Colonic mucosa (tissue), 4 donors: ENCODE measurements around the gene AFF2. TPM values are rescaled to one million over a fixed set of nuclear protein-coding genes. Genes with fewer than 3 reads are reported as not detected.

Experiments used
- DNase-seq: peaks from one replicate; pipeline ENCODE4 v3.0.0-alpha.2; 2020
- H3K27ac ChIP-seq: fragments of 200-600 bp; one replicate; pipeline ENCODE4 v1.8.0; 2021
- H3K27me3 ChIP-seq: fragments of 200-600 bp; one replicate; pipeline ENCODE4 v1.8.0; 2021
- H3K36me3 ChIP-seq: fragments of 200-600 bp; one replicate; pipeline ENCODE4 v1.8.0; 2021
- H3K4me1 ChIP-seq: fragments of 200-600 bp; one replicate; pipeline ENCODE4 v1.8.0; 2021; ENCODE audit warnings: mild to moderate bottlenecking
- H3K4me3 ChIP-seq: fragments of 200-600 bp; one replicate; pipeline ENCODE4 v1.8.0; 2021
- H3K9ac ChIP-seq, 2 donors: one replicate each; pipeline ENCODE4 v1.7.0; 2013; ENCODE audit warnings: control low read depth in 2 of 2, low read depth in 2 of 2, low read length in 2 of 2
- H3K9me3 ChIP-seq: fragments of 200-600 bp; one replicate; pipeline ENCODE4 v1.8.0; 2021
- CTCF ChIP-seq: fragments of 200-600 bp; IDR thresholded peaks from one replicate; pipeline ENCODE4 v1.8.0; 2022; ENCODE audit warnings: antibody characterized with exemption, mild to moderate bottlenecking
- intact Hi-C: fragments of 100-400 bp; cut with DNase I; formaldehyde crosslinking; loops from one replicate; pipeline ENCODE4 v1.14.1; 2022
- total RNA-seq, 2 donors: library from RNA; stranded (reverse); fragmentation: NEBNext Ultra II Directional in 1 of 2; extraction: Animal tissue kit (Norgen Biotek cat#: 25700) in 1 of 2; gene quantifications; one replicate each; pipeline ENCODE4 v1.2.1, GENCODE V29; 2021
- donor health status: healthy.
- donor health status: DM: no; HTN: no; CAD: no.
- donor health status: DM: no; HTN: no; CAD: no.

Gene AFF2
- total RNA-seq, 2 donors from 2014 or later, result 0.05 to 0.12 TPM

GRCh38 chrX:148568763-148569162 is 68.3 kb downstream of the AFF2 start:
- Histone ChIP-seq H3K27me3 (no peaks in the 10 kb centered on the region), H3K27ac (no peak overlapping the region), H3K4me1 (no peaks in the 10 kb centered on the region), H3K9me3 (no peaks in the 10 kb centered on the region), H3K4me3 (no peak overlapping the region), H3K36me3 (no peaks in the 10 kb centered on the region), H3K9ac (no peak overlapping the region)
- intact Hi-C loops, result no loop called here
- no peak for TF ChIP-seq CTCF
- no peak for DNase-seq

- DNase-seq, result no peak
- no peaks in the 10 kb centered on the region for H3K36me3 ChIP-seq
- H3K9me3 ChIP-seq, result no peaks in the 10 kb centered on the region
- no peaks in the 10 kb centered on the region for H3K4me1 ChIP-seq
- no peak overlapping the region for H3K27ac ChIP-seq
- no peak overlapping the region for H3K4me3 ChIP-seq
- TF ChIP-seq CTCF, result no peak
- no peak overlapping the region for H3K9ac ChIP-seq
- intact Hi-C loops, result no loop called here
- no peaks in the 10 kb centered on the region for H3K27me3 ChIP-seq
Observed at GRCh38 chrX:148572337-148572736, 71.9 kb downstream of the AFF2 start.

- intact Hi-C loops, result no loop called here
- Histone ChIP-seq H3K4me3 (no peak overlapping the region), H3K27ac (no peak overlapping the region), H3K4me1 (no peaks in the 10 kb centered on the region), H3K27me3 (no peaks in the 10 kb centered on the region), H3K36me3 (no peaks in the 10 kb centered on the region), H3K9me3 (no peaks in the 10 kb centered on the region), H3K9ac (no peak overlapping the region)
- no peak for TF ChIP-seq CTCF
- DNase-seq, result no peak
Observed at GRCh38 chrX:148573119-148573518, 72.7 kb downstream of the AFF2 start.

- H3K9me3 ChIP-seq, result no peaks in the 10 kb centered on the region
- H3K36me3 ChIP-seq, result no peaks in the 10 kb centered on the region
- H3K27ac ChIP-seq, result no peak overlapping the region
- no peak overlapping the region for H3K9ac ChIP-seq
- intact Hi-C loops, result no loop called here
- H3K4me1 ChIP-seq, result no peaks in the 10 kb centered on the region
- no peaks in the 10 kb centered on the region for H3K27me3 ChIP-seq
- TF ChIP-seq CTCF, result no peak
- H3K4me3 ChIP-seq, result no peak overlapping the region
- no peak for DNase-seq
Observed at GRCh38 chrX:148574237-148574973, 74.0 kb downstream of the AFF2 start.

GRCh38 chrX:148576396-148576795 is 76.0 kb downstream of the AFF2 start:
- DNase-seq, result no peak
- no peaks in the 10 kb centered on the region for H3K4me1 ChIP-seq
- no peak overlapping the region for H3K27ac ChIP-seq
- no peaks in the 10 kb centered on the region for H3K36me3 ChIP-seq
- no peak overlapping the region for H3K9ac ChIP-seq
- intact Hi-C loops, result no loop called here
- no peak for TF ChIP-seq CTCF
- H3K9me3 ChIP-seq, result no peaks in the 10 kb centered on the region
- H3K4me3 ChIP-seq, result no peak overlapping the region
- H3K27me3 ChIP-seq, result no peaks in the 10 kb centered on the region
